ENCODE data around the gene ARAF. TPM values are rescaled to one million over a fixed set of nuclear protein-coding genes. Genes with fewer than 3 reads are reported as not detected.
"Not testable (repeated sequence)": the region's sequence is repeated elsewhere in the genome, so short reads cannot be mapped to it uniquely, and the experiment has no call there.

The ARAF gene
- total and polyA plus RNA-seq, 2 of the 4 experiments (the other 2 are of a cell fraction) = 9.1 to 52.2 TPM

- H4K5ac ChIP-seq (ENCODE audit: low read depth, low read length); H3K23ac ChIP-seq (ENCODE audit: low read depth, low read length); H2AK5ac ChIP-seq (ENCODE audit: low read depth, low read length); H2BK20ac ChIP-seq (ENCODE audit: low read depth, low read length); H3K9me1 ChIP-seq (ENCODE audit: insufficient read depth, low read length); BruUV-seq (replicated peaks); ATAC-seq (ENCODE audit: low read depth); H2BK5ac ChIP-seq (ENCODE audit: low read depth, low read length, poor library complexity, severe bottlenecking); H2BK15ac ChIP-seq (ENCODE audit: low read depth, low read length); dilution Hi-C loops (cut with HindIII; ENCODE audit: low sequenced_read_pairs, unreplicated experiment); in situ Hi-C loops (cut with MboI; ENCODE audit: low sequenced_read_pairs); POLR2A ChIA-PET (ENCODE audit: unreplicated experiment); H4K91ac ChIP-seq (ENCODE audit: insufficient read depth, low read depth, low read length); H3K56ac ChIP-seq (ENCODE audit: extremely low read depth, insufficient read depth, low read length); H3K27ac ChIP-seq (ENCODE audit: insufficient read depth, low read length); H3K27me3 ChIP-seq (ENCODE audit: control insufficient read depth, insufficient read depth, low read length); H3K18ac ChIP-seq (ENCODE audit: low read depth, low read length); H3K79me1 ChIP-seq (ENCODE audit: low read depth in 1 of 2, low read length in 2 of 2); H2AK9ac ChIP-seq (replicated peaks; ENCODE audit: low read depth, low read length, poor library complexity); H3K4me1 ChIP-seq (ENCODE audit: control insufficient read depth, insufficient read depth, low read length); H3K9me3 ChIP-seq (ENCODE audit: control insufficient read depth, insufficient read depth, low read length); H3K4me2 ChIP-seq (ENCODE audit: low read depth, low read length); H3K4me3 ChIP-seq (ENCODE audit: insufficient read depth, low read depth, low read length); CTCF ChIA-PET; H3K14ac ChIP-seq (replicated peaks; ENCODE audit: low read depth, low read length); DNase-seq; H3K9ac ChIP-seq (ENCODE audit: low read depth, low read length); H3K4ac ChIP-seq (ENCODE audit: low read depth, low read length); H4K20me1 ChIP-seq (ENCODE audit: insufficient read depth, low read length); H2AFZ ChIP-seq (replicated peaks; ENCODE audit: low read length, poor library complexity); H4K8ac ChIP-seq (ENCODE audit: low read depth in 2 of 2, low read length in 2 of 2); intact Hi-C loops (cut with micrococcal nuclease); H2BK120ac ChIP-seq (ENCODE audit: low read depth, low read length); H3K36me3 ChIP-seq (ENCODE audit: control insufficient read depth, insufficient read depth, low read length): not testable (repeated sequence)
- no CpG with 5 or more reads among the region's 4 CpGs for WGBS, 2 experiments (ENCODE audit: extremely low coverage in 2 of 2, insufficient read length in 1 of 2)
Observed at GRCh38 chrX:47603125-47603524, 42.1 kb downstream of the ARAF start.
